ENCODE data around the gene ANKS1B. TPM values are rescaled to one million over a fixed set of nuclear protein-coding genes. Genes with fewer than 3 reads are reported as not detected.

ANKS1B gene
- total RNA-seq, 1 experiment from 2014 or later, result 0.54 TPM

- BruUV-seq (replicated peaks), result no TSS peak
- Histone ChIP-seq H3K27me3 (ENCODE audit: insufficient read depth, low read length) (no peaks in the 10 kb centered on the region), H3K9me3 (ENCODE audit: control insufficient read depth in 1 of 2, insufficient read depth in 1 of 2, low read depth in 1 of 2, low read length in 2 of 2) (no peaks in the 10 kb centered on the region), H3K79me2 (ENCODE audit: insufficient read depth, low read length) (no peaks in the 10 kb centered on the region), H3K36me3 (ENCODE audit: control insufficient read depth in 1 of 2, insufficient read depth in 2 of 2, low read length in 2 of 2) (no peaks in the 10 kb centered on the region), H3K4me1 (ENCODE audit: control insufficient read depth in 1 of 2, insufficient read depth in 2 of 2, low read length in 2 of 2) (no peaks in the 10 kb centered on the region), H3K27ac (ENCODE audit: low read depth, low read length) (no peak overlapping the region), H2AFZ (ENCODE audit: low read depth, low read length, poor library complexity, severe bottlenecking) (no peak overlapping the region), H3K9ac (ENCODE audit: low read length) (no peak overlapping the region), H3K9me2 (ENCODE audit: insufficient read depth) (no peaks in the 10 kb centered on the region), H3K4me2 (ENCODE audit: low read length) (no peak overlapping the region), H4K20me1 (ENCODE audit: insufficient read depth) (no peaks in the 10 kb centered on the region), H3K4me3 (replicated peaks in 1 of 2; ENCODE audit: low read depth in 1 of 2, low read length in 2 of 2) (no peak overlapping the region)
- DNase-seq (ENCODE audit: low read depth, low spot score) (no peak), ATAC-seq (no peak)
- intact Hi-C loops (cut with micrococcal nuclease), result no loop called here
- TF ChIP-seq RAD21 (IDR thresholded peaks at IDR 0.05; ENCODE audit: low read depth), result 0 out of 2 replicates have a peak, but pooled peaks have one; percentile 8
- TF ChIP-seq REST (IDR thresholded peaks at IDR 0.05; ENCODE audit: low read depth), result no peak
- ChIA-PET POLR2A (no interaction called here), CTCF (no interaction called here), RAD21 (ENCODE audit: low non-redundant PET in 1 of 2, low total read pairs in 2 of 2, uncharacterized antibody in 2 of 2, unreplicated experiment in 2 of 2) (no interaction called here)
Observed at GRCh38 chr12:99920353-99920960, 64.3 kb downstream of the ANKS1B start.

- Histone ChIP-seq H3K9ac (ENCODE audit: low read length) (no peak overlapping the region), H3K9me2 (ENCODE audit: insufficient read depth) (no peaks in the 10 kb centered on the region), H3K4me3 (replicated peaks in 1 of 2; ENCODE audit: low read depth in 1 of 2, low read length in 2 of 2) (no peak overlapping the region), H4K20me1 (ENCODE audit: insufficient read depth) (no peaks in the 10 kb centered on the region), H3K4me1 (ENCODE audit: control insufficient read depth in 1 of 2, insufficient read depth in 2 of 2, low read length in 2 of 2) (no peaks in the 10 kb centered on the region), H3K27ac (ENCODE audit: low read depth, low read length) (no peak overlapping the region), H3K79me2 (ENCODE audit: insufficient read depth, low read length) (no peaks in the 10 kb centered on the region), H3K36me3 (ENCODE audit: control insufficient read depth in 1 of 2, insufficient read depth in 2 of 2, low read length in 2 of 2) (no peaks in the 10 kb centered on the region), H2AFZ (ENCODE audit: low read depth, low read length, poor library complexity, severe bottlenecking) (no peak overlapping the region), H3K27me3 (ENCODE audit: insufficient read depth, low read length) (no peaks in the 10 kb centered on the region), H3K9me3 (ENCODE audit: control insufficient read depth in 1 of 2, insufficient read depth in 1 of 2, low read depth in 1 of 2, low read length in 2 of 2) (no peaks in the 10 kb centered on the region), H3K4me2 (ENCODE audit: low read length) (no peak overlapping the region)
- RAD21 ChIA-PET (ENCODE audit: low non-redundant PET in 1 of 2, low total read pairs in 2 of 2, uncharacterized antibody in 2 of 2, unreplicated experiment in 2 of 2), result no interaction called here
- intact Hi-C loops (cut with micrococcal nuclease), result no loop called here
- no TSS peak for BruUV-seq (replicated peaks)
- no peak for ATAC-seq
- CTCF ChIA-PET, result no interaction called here
- DNase-seq (ENCODE audit: low read depth, low spot score), result no peak
- POLR2A ChIA-PET, result no interaction called here
- TF ChIP-seq ELF1 (IDR thresholded peaks at IDR 0.05; ENCODE audit: borderline replicate concordance, low read depth) (no peak), SIN3A (IDR thresholded peaks at IDR 0.05; ENCODE audit: low read depth) (no peak), REST (IDR thresholded peaks at IDR 0.05; ENCODE audit: low read depth) (no peak), CBX3 (IDR thresholded peaks at IDR 0.05; ENCODE audit: low read depth) (no peak), SP1 (IDR thresholded peaks at IDR 0.05; ENCODE audit: low read depth) (no peak), EGR1 (IDR thresholded peaks at IDR 0.05; ENCODE audit: low read depth) (no peak), CTCF (IDR thresholded peaks at IDR 0.05 in 2 of 3, conservative IDR thresholded peaks at IDR 0.05 in 1 of 3; ENCODE audit: borderline replicate concordance in 1 of 3, insufficient read depth in 1 of 3, low read depth in 2 of 3, low read length in 2 of 3) (no peak), ZFX (IDR thresholded peaks at IDR 0.05) (no peak)
Observed at GRCh38 chr12:99917711-99918402, 66.9 kb downstream of the ANKS1B start.

Measured in HCT116 (cell line).